Measurements from ENCODE around the gene TBKBP1.

TBKBP1 gene

DNA sequence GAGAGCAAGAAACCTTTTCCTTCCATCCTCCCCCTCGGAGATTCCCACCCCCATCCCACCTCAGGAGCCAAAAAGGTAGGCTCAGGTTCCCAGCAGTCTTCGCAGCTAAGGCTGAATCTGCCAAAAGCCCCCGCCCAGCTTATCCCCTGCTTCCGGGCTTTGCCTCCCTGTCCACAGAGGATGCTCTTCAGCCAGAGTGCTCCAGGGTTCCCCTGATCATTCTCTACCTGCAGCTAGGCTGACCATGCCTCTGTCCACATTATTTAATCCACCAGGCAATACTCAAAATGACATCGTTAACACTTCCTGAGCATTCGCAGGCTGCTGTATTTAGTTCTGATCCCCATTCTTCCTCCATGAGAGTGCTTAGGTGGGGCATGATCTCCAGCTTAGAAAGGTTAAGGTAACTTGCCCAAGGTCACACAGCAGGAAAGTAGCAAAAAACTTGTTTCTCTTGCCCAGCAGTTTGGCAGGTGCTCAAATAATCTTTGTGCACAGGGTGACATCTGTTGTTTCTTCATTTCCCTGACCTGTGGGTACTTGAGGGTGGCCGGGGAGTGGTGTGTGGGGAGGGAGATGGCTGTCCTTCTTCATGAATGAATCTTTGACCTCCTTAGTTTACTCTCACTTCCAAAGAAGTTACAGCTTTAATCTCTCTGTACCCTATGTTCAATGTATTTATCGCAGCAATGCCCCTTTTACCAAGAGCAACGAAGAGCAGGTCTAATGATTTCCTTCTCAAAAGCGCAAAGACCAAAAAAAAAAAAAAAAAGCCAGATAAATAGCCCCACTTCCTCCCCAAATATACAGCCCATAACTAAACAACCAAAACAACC is 848 bp upstream of the TBKBP1 start:
- peak in 1 of 2 experiments; percentile 41 for DNase-seq (ENCODE audit: low read depth in 1 of 2, low spot score in 1 of 2)
- Histone ChIP-seq H3K27ac (replicated peaks) (peak overlapping the region; percentile 41), H3K27me3 (ENCODE audit: insufficient read depth, poor library complexity, severe bottlenecking) (no peaks in the 10 kb centered on the region), H3K4me3 (replicated peaks; ENCODE audit: insufficient read depth, low read length) (peak overlapping the region; percentile 71)
- TF ChIP-seq SPI1 (IDR thresholded peaks at IDR 0.05; ENCODE audit: borderline replicate concordance, low read depth): peak; percentile 36; the same call in 1 of the 2 replicates
- no peak for TF ChIP-seq POLR2AphosphoS5 (IDR thresholded peaks at IDR 0.05; ENCODE audit: low read depth)
- no peak for TF ChIP-seq REST (IDR thresholded peaks at IDR 0.05; ENCODE audit: insufficient replicate concordance, low read depth)

- no peaks in the 10 kb centered on the region for H3K27me3 ChIP-seq (ENCODE audit: insufficient read depth, poor library complexity, severe bottlenecking)
- H3K27ac ChIP-seq (replicated peaks): peak overlapping the region; percentile 90
- H3K4me3 ChIP-seq (replicated peaks; ENCODE audit: insufficient read depth, low read length): peak overlapping the region; percentile 71
- TF ChIP-seq POLR2AphosphoS5 (IDR thresholded peaks at IDR 0.05; ENCODE audit: low read depth) (peak; percentile 73; the same call in 1 of the 2 replicates), REST (IDR thresholded peaks at IDR 0.05; ENCODE audit: insufficient replicate concordance, low read depth) (no peak), GABPA (IDR thresholded peaks at IDR 0.05; ENCODE audit: low read depth) (no peak), SPI1 (IDR thresholded peaks at IDR 0.05; ENCODE audit: borderline replicate concordance, low read depth) (no peak)
- peak; percentile 66 to 74 for DNase-seq (ENCODE audit: low read depth in 1 of 2, low spot score in 1 of 2)
Measured at GRCh38 chr17:47694581-47695428, 844 bp downstream of the TBKBP1 start.

- DNase-seq (ENCODE audit: low read depth in 1 of 2, low spot score in 1 of 2): peak; percentile 86 to 89
- H3K27me3 ChIP-seq (ENCODE audit: insufficient read depth, poor library complexity, severe bottlenecking): no peaks in the 10 kb centered on the region
- no peak for TF ChIP-seq CTCF (IDR thresholded peaks at IDR 0.05; ENCODE audit: insufficient read depth, low read length)
- peak; percentile 64; the same call in 1 of the 2 replicates for TF ChIP-seq POLR2AphosphoS5 (IDR thresholded peaks at IDR 0.05; ENCODE audit: low read depth)
- TF ChIP-seq REST (IDR thresholded peaks at IDR 0.05; ENCODE audit: insufficient replicate concordance, low read depth): no peak
- no peak for TF ChIP-seq GABPA (IDR thresholded peaks at IDR 0.05; ENCODE audit: low read depth)
- peak; percentile 51; the same call in 1 of the 2 replicates for TF ChIP-seq SPI1 (IDR thresholded peaks at IDR 0.05; ENCODE audit: borderline replicate concordance, low read depth)
- H3K27ac ChIP-seq (replicated peaks): peak overlapping the region; percentile 90
- peak overlapping the region; percentile 71 for H3K4me3 ChIP-seq (replicated peaks; ENCODE audit: insufficient read depth, low read length)
Measured at GRCh38 chr17:47695429-47696376, 1.7 kb downstream of the TBKBP1 start.

All from HL-60 (cell line).